Chondrocyte (in vitro differentiated cells): ENCODE measurements around the gene B3GALNT2. TPM values are rescaled to one million over a fixed set of nuclear protein-coding genes. Genes with fewer than 3 reads are reported as not detected.

Experiments
- DNase-seq: peaks from one replicate; pipeline ENCODE4 v3.0.0; 2021; ENCODE audit warnings: mixed read lengths, low spot score
- H3K27ac Mint-ChIP-seq: one replicate; pipeline ENCODE4 v1.8.0; 2021; ENCODE audit warnings: mild to moderate bottlenecking, moderate library complexity, mixed read lengths; ENCODE audit not compliant: unreplicated experiment
- H3K27me3 Mint-ChIP-seq: 2 replicates; pipeline ENCODE4 v1.8.0; 2021; ENCODE audit warnings: low read depth, mixed read lengths
- H3K36me3 Mint-ChIP-seq: 2 replicates; pipeline ENCODE4 v1.8.0; 2021; ENCODE audit warnings: low read depth, mixed read lengths
- H3K4me1 Mint-ChIP-seq: 2 replicates; pipeline ENCODE4 v1.8.0; 2021; ENCODE audit warnings: low read depth, mild to moderate bottlenecking, mixed read lengths
- H3K4me3 Mint-ChIP-seq: one replicate; pipeline ENCODE4 v1.8.0; 2021; ENCODE audit warnings: mild to moderate bottlenecking, moderate library complexity, mixed read lengths; ENCODE audit not compliant: unreplicated experiment
- H3K9me3 Mint-ChIP-seq: 2 replicates; pipeline ENCODE4 v1.8.0; 2021; ENCODE audit warnings: low read depth, mixed read lengths
- CTCF ChIP-seq: fragments of 200-600 bp; sonication (generic); IDR thresholded peaks from 2 replicates; pipeline ENCODE4 v1.5.0; 2021; ENCODE audit warnings: antibody characterized with exemption, mild to moderate bottlenecking, moderate library complexity
- total RNA-seq: library from RNA; stranded (reverse); gene quantifications from 3 replicates; pipeline ENCODE4 v1.2.1, GENCODE V29; 2021

The B3GALNT2 gene
- total RNA-seq, 1 donor from 2014 or later = 30.4 TPM

- Mint-ChIP-seq H3K27ac (no peak overlapping the region), H3K36me3 (peaks cover 5% of the 10 kb centered on the region), H3K4me3 (no peak overlapping the region), H3K27me3 (no peaks in the 10 kb centered on the region), H3K4me1 (peaks cover 3% of the 10 kb centered on the region), H3K9me3 (no peaks in the 10 kb centered on the region)
- no peak for TF ChIP-seq CTCF
- no peak for DNase-seq
Observed at GRCh38 chr1:235455823-235456222, 48.4 kb downstream of the B3GALNT2 start.

- H3K27me3 Mint-ChIP-seq = no peaks in the 10 kb centered on the region
- no peak for DNase-seq
- H3K36me3 Mint-ChIP-seq = peaks cover 8% of the 10 kb centered on the region
- no peak overlapping the region for H3K4me3 Mint-ChIP-seq
- H3K4me1 Mint-ChIP-seq = peaks cover 7% of the 10 kb centered on the region
- no peaks in the 10 kb centered on the region for H3K9me3 Mint-ChIP-seq
- no peak overlapping the region for H3K27ac Mint-ChIP-seq
- TF ChIP-seq CTCF = no peak
Observed at GRCh38 chr1:235455097-235455496, 49.2 kb downstream of the B3GALNT2 start.

- Mint-ChIP-seq H3K4me1 (peaks cover 7% of the 10 kb centered on the region), H3K9me3 (no peaks in the 10 kb centered on the region), H3K27me3 (no peaks in the 10 kb centered on the region), H3K4me3 (no peak overlapping the region), H3K27ac (no peak overlapping the region), H3K36me3 (peaks cover 14% of the 10 kb centered on the region)
- DNase-seq = no peak
- TF ChIP-seq CTCF = no peak
Observed at GRCh38 chr1:235454021-235454420, 50.2 kb downstream of the B3GALNT2 start.

GRCh38 chr1:235450886-235451483 is 53.3 kb downstream of the B3GALNT2 start:
- Mint-ChIP-seq H3K27me3 (no peaks in the 10 kb centered on the region), H3K9me3 (no peaks in the 10 kb centered on the region), H3K27ac (no peak overlapping the region), H3K4me1 (peaks cover 7% of the 10 kb centered on the region), H3K36me3 (peaks cover 22% of the 10 kb centered on the region), H3K4me3 (no peak overlapping the region)
- no peak for TF ChIP-seq CTCF
- DNase-seq = no peak

- Mint-ChIP-seq H3K4me1 (peaks cover 7% of the 10 kb centered on the region), H3K9me3 (no peaks in the 10 kb centered on the region), H3K4me3 (no peak overlapping the region), H3K27ac (no peak overlapping the region), H3K36me3 (peaks cover 25% of the 10 kb centered on the region), H3K27me3 (no peaks in the 10 kb centered on the region)
- TF ChIP-seq CTCF = no peak
- no peak for DNase-seq
Observed at GRCh38 chr1:235450433-235450832, 53.8 kb downstream of the B3GALNT2 start.
